ENCODE results near the gene KRTAP4-5. TPM values are rescaled to one million over a fixed set of nuclear protein-coding genes. Genes with fewer than 3 reads are reported as not detected.
"Not testable (repeated sequence)": the region's sequence is repeated elsewhere in the genome, so short reads cannot be mapped to it uniquely, and the experiment has no call there.

Gene KRTAP4-5
- total RNA-seq, 1 donor from 2014 or later = not detected

DNA sequence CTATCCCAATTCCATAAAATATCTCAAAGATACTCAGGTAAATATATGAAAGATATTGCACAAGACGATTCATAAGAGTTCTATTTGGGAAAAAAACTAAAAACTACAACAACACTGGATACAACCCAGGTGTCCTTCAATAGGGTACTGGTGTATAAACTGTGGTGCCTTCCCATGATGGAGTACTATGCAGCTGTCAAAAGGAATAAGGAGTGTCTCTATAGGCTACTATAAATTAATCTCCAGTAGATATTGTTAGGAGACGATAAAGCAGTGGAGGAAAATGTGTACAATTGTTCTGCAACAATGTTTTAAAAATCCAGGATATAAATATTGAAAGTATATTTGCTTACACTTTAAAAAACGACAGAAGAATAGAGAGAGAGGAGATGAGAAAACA, 23.2 kb downstream of the KRTAP4-5 start:
- Histone ChIP-seq H3K36me3 (no peaks in the 10 kb centered on the region), H3K4me2 (no peak overlapping the region), H3K4me1 (no peaks in the 10 kb centered on the region), H3F3A (ENCODE audit: low read depth) (no peaks in the 10 kb centered on the region), H3K27ac (no peak overlapping the region), H3K9me3 (ENCODE audit: low read depth) (no peaks in the 10 kb centered on the region), H3K9ac (no peak overlapping the region), H4K20me1 (ENCODE audit: low read depth) (no peaks in the 10 kb centered on the region), H3K27me3 (no peaks in the 10 kb centered on the region), H3K79me2 (ENCODE audit: low read depth) (no peaks in the 10 kb centered on the region), H3K4me3 (no peak overlapping the region), H2AFZ (replicated peaks) (no peak overlapping the region)
- Mint-ChIP-seq H3K4me3 (no peak overlapping the region), H3K4me1 (peaks cover 5% of the 10 kb centered on the region), H3K9me3 (no peaks in the 10 kb centered on the region), H3K27me3 (ENCODE audit: insufficient read depth, low read depth) (peaks cover 2% of the 10 kb centered on the region), H3K27ac (no peak overlapping the region), H3K36me3 (no peaks in the 10 kb centered on the region)
- DNase-seq (ENCODE audit: low spot score) = no peak
- no peak for TF ChIP-seq EZH2phosphoT487 (IDR thresholded peaks at IDR 0.05)
- TF ChIP-seq, protein P1, sequence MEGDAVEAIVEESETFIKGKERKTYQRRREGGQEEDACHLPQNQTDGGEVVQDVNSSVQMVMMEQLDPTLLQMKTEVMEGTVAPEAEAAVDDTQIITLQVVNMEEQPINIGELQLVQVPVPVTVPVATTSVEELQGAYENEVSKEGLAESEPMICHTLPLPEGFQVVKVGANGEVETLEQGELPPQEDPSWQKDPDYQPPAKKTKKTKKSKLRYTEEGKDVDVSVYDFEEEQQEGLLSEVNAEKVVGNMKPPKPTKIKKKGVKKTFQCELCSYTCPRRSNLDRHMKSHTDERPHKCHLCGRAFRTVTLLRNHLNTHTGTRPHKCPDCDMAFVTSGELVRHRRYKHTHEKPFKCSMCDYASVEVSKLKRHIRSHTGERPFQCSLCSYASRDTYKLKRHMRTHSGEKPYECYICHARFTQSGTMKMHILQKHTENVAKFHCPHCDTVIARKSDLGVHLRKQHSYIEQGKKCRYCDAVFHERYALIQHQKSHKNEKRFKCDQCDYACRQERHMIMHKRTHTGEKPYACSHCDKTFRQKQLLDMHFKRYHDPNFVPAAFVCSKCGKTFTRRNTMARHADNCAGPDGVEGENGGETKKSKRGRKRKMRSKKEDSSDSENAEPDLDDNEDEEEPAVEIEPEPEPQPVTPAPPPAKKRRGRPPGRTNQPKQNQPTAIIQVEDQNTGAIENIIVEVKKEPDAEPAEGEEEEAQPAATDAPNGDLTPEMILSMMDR (IDR thresholded peaks at IDR 0.05) = no peak
- TF ChIP-seq EZH2 (IDR thresholded peaks at IDR 0.05) = no peak

DNA sequence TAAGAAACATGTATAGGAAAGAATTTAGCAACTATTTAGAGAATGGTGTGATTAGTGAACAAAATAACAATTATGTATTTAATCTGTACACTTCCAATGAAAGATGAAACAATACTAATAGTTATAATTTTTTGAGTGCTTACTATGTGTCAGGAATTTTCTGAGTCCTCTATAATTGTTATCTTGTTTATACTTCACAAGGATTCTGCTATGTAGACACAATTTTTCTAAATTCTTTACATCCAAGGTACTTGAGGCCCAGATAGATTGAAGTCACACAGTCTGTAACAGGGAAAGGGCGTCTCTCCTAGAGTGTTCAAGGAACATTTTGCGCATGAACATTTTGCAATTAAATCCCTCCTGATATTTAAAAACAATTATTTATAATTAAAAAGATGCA, 24.6 kb downstream of the KRTAP4-5 start:
- H3K27ac ChIP-seq = no peak overlapping the region
- no peak overlapping the region for H2AFZ ChIP-seq (replicated peaks)

DNA sequence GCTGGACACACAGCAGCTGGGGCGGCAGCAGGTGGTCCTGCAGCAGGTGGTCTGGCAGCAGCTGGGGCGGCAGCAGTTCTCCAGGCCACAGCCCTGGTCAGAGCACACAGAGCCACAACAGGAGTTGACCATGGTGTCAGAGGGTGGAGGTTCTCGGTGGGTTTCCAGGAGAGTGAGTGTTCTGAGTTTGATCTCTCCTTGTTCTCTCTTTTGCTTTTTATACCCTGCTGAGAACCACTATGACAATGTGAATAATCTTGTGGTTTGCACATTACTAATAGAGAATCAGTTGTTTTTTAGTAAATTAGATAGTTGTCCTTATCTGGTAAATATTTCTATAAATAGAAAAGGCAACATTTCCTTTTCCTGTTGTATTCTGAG, 25.6 kb downstream of the KRTAP4-5 start, which contains the start of gene KRTAP4-12:
Gene KRTAP4-12, minus strand, starts transcription at position 192 of the 381 bp plus-strand sequence. Its CDS starts 60 bp downstream, at position 132.
- H3K9me3 Mint-ChIP-seq; H3K36me3 Mint-ChIP-seq; H4K20me1 ChIP-seq (ENCODE audit: low read depth); H3K4me1 Mint-ChIP-seq; H3K27ac ChIP-seq; H3K9me3 ChIP-seq (ENCODE audit: low read depth); H3K27ac Mint-ChIP-seq; H3K4me2 ChIP-seq; DNase-seq (ENCODE audit: low spot score); H3K27me3 Mint-ChIP-seq (ENCODE audit: insufficient read depth, low read depth); H3K9ac ChIP-seq; H3K4me1 ChIP-seq; H3K4me3 Mint-ChIP-seq; H3F3A ChIP-seq (ENCODE audit: low read depth); H3K79me2 ChIP-seq (ENCODE audit: low read depth); H3K36me3 ChIP-seq; H3K4me3 ChIP-seq; H3K27me3 ChIP-seq: not testable (repeated sequence)
- H2AFZ ChIP-seq (replicated peaks) = peak within 1 kb of the TSS; percentile 40

More for the DNA sequence above, 24.6 kb downstream of the KRTAP4-5 start:
- Histone ChIP-seq H3K36me3 (no peaks in the 10 kb centered on the region), H4K20me1 (ENCODE audit: low read depth) (no peaks in the 10 kb centered on the region), H3K4me1 (no peaks in the 10 kb centered on the region), H3K4me2 (no peak overlapping the region), H3K9me3 (ENCODE audit: low read depth) (no peaks in the 10 kb centered on the region), H3K4me3 (no peak overlapping the region), H3K27me3 (no peaks in the 10 kb centered on the region), H3K9ac (no peak overlapping the region), H3K79me2 (ENCODE audit: low read depth) (no peaks in the 10 kb centered on the region), H3F3A (ENCODE audit: low read depth) (no peaks in the 10 kb centered on the region)
- peaks cover 2% of the 10 kb centered on the region for H3K27me3 Mint-ChIP-seq (ENCODE audit: insufficient read depth, low read depth)
- no peak for DNase-seq (ENCODE audit: low spot score)
- H3K9me3 Mint-ChIP-seq = no peaks in the 10 kb centered on the region
- no peak overlapping the region for H3K4me3 Mint-ChIP-seq
- H3K36me3 Mint-ChIP-seq = no peaks in the 10 kb centered on the region
- H3K27ac Mint-ChIP-seq = no peak overlapping the region
- TF ChIP-seq EZH2 (IDR thresholded peaks at IDR 0.05) (no peak), EZH2phosphoT487 (IDR thresholded peaks at IDR 0.05) (no peak)
- TF ChIP-seq, protein P1 (IDR thresholded peaks at IDR 0.05) = no peak
- H3K4me1 Mint-ChIP-seq = peaks cover 5% of the 10 kb centered on the region

DNA sequence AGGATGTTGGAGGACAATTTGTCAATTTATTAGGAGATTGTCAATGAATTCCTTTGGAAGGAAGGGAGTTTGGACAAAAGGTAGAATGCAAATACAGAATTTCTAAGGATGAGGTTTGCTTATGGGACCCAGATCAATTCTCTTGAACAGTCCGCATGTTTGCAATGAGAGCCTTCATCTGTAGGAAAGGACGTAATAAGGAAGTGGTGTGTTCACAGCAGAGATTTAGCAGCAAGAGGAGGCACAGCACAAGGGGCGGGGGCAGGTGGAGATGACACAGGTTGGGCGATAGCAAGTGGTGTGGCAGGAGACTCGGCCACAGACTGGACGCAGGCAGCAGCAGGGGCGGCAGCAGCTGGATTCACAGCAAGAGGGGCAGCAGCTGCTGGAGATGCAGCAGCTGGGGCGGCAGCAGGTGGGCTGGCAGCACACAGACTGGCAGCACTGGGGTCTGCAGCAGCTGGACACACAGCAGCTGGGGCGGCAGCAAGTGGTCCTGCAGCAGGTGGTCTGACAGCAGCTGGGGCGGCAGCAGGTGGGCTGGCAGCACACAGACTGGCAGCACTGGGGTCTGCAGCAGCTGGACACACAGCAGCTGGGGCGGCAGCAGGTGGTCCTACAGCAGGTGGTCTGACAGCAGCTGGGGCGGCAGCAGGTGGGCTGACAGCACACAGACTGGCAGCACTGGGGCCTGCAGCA, 26.2 kb downstream of the KRTAP4-5 start:
- not testable (repeated sequence) for H3K4me2 ChIP-seq; H3K79me2 ChIP-seq (ENCODE audit: low read depth); H3K27ac ChIP-seq; H3F3A ChIP-seq (ENCODE audit: low read depth); H3K27ac Mint-ChIP-seq; H3K27me3 Mint-ChIP-seq (ENCODE audit: insufficient read depth, low read depth); H4K20me1 ChIP-seq (ENCODE audit: low read depth); H3K36me3 Mint-ChIP-seq; H3K27me3 ChIP-seq; H3K36me3 ChIP-seq; H3K9me3 Mint-ChIP-seq; H3K4me3 Mint-ChIP-seq; H3K9me3 ChIP-seq (ENCODE audit: low read depth); H3K4me1 Mint-ChIP-seq; H3K9ac ChIP-seq; H3K4me1 ChIP-seq; DNase-seq (ENCODE audit: low spot score); H3K4me3 ChIP-seq
- peak overlapping the region; percentile 40 for H2AFZ ChIP-seq (replicated peaks)
